ENCODE measurements around the gene AURKB.

DNA sequence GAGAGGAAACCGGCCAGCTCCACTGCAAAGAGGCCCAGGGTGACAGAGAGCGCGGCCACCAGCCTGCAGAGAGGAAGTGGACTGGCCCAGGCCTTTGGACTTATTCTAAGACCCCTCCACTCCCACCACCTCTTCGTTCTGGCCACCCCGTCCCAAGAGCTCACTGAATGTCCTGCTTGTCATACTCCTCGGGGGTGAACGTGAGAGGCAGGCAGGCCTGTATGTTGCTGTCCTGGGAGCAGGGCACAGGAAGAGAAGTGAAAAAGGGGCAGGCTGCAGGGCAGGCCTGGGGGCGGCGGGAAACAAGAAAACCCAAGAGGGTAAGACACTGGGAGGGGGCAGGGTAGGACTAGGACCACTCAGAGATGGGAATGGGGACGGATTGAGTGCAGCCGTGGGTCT, 34.6 kb downstream of the AURKB start:
- TF ChIP-seq MXI1 (IDR thresholded peaks at IDR 0.05; ENCODE audit: borderline replicate concordance, low read depth, low read length) (no peak), POLR2A (IDR thresholded peaks at IDR 0.05; ENCODE audit: low read depth, low read length) (no peak)
- TF ChIP-seq, protein P1, sequence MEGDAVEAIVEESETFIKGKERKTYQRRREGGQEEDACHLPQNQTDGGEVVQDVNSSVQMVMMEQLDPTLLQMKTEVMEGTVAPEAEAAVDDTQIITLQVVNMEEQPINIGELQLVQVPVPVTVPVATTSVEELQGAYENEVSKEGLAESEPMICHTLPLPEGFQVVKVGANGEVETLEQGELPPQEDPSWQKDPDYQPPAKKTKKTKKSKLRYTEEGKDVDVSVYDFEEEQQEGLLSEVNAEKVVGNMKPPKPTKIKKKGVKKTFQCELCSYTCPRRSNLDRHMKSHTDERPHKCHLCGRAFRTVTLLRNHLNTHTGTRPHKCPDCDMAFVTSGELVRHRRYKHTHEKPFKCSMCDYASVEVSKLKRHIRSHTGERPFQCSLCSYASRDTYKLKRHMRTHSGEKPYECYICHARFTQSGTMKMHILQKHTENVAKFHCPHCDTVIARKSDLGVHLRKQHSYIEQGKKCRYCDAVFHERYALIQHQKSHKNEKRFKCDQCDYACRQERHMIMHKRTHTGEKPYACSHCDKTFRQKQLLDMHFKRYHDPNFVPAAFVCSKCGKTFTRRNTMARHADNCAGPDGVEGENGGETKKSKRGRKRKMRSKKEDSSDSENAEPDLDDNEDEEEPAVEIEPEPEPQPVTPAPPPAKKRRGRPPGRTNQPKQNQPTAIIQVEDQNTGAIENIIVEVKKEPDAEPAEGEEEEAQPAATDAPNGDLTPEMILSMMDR (conservative IDR thresholded peaks at IDR 0.05; ENCODE audit: low read depth, low read length), result no peak
